T1000 (cell line): ENCODE measurements around the gene TSN.

Source experiments
- DNase-seq: peaks from one replicate; lab custom pipeline; 2025; ENCODE audit warnings: mixed read lengths; lab: John Stamatoyannopoulos, UW

The TSN gene

DNA sequence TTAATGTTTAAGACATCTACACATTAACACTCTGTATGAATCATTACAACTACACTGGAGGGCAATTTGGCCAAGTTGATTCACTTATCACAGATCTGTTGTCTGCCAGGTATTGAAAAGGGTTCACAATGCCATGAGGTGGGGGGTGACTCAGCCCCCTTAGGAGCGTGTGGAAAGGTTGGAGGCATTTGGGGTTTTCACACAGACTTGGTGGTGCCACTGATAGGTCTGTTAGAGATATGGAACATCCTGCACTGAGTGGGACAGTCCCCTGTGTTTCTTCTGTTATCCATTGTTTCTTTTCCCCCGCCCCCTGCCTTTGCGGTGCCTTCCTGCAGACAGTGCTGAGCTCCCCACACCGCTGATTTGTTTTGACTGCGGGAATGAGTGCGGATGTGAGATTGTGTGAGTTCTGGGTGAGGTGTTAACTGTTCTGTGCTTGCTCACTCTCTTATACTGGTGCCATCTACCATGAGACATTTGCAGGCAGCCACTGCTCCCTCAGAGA, 9.3 kb upstream of the TSN start:
- no peak for DNase-seq

DNA sequence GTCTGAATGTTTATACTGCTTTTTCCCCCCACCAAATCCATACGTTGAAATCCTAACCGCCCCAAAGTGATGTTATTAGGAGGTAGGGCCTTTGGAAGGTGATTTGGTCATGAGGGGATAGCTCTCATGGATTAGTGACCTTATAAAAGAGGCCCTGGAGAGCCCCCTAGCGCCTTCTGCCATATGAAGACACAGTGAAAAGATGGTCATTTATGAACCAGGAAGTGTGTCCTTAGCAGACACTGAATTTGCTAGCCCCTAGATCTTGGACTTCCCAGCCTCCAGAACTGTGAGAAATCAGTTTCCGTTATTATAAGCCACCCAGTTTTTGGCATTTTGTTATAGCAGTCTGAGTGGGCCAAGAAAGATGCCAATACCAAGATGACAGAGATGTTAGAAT, 7.2 kb upstream of the TSN start:
- no peak for DNase-seq

DNA sequence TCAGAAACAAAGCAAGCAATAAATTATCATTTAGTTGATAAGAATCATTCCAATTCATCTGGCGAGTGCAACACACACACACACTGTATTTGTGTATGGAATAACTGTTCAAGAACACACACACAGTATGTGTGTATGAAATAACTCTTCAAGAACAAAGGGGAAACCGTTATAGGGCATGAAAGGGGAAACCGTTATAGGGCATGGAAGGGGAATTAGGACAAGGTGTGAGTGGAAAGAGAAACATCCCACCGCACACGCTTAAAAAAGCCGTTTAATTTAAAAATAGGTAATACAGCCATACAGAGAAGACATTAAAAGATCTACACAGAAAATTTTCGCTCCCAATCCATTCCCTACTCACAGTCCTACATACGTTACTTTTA, 607 bp upstream of the TSN start:
- DNase-seq: no peak

DNA sequence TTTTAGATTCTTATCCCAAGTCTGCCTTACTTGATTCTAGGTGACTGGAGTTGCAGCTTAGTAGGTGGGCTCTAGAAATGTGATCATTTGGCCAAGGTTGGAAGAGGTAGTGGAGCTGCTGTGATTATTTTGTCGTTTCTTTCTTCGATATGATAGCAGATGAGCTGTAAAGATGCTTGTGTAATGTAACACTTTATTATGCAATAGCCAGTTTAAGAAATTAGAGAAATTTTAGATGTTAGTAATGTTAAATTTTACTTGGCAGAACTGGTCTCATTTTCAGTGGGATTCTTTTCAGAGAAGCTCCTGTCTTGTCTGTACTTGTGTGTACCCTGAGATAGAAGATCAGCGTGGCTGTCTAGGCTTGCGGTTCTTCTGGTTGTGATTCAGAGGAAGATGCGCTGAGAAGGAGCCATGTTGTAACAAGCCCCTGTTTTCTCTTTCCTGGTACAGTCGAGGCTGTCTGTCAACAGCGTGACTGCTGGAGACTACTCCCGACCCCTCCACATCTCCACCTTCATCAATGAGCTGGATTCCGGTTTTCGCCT, 9.3 kb downstream of the TSN start:
- no peak for DNase-seq

DNA sequence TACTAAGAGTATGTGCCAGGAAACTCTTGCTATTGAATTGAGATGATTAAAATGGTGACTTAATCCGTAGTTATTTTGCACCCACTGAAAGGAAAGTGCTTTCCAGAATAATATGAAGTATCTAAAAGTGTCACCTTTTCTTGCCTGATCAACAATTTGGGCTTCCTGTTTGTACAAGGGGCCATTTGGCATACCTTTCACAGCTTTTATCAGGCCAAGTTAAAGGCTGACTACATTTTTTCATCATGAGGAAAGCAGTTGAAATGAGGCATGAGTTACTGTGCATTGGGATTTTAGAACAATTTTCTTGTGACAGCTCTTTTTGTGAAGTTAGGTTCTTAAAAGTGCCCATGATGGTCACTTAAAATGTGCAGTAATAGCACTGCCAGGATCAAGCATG, 11.2 kb downstream of the TSN start:
- DNase-seq: no peak

DNA sequence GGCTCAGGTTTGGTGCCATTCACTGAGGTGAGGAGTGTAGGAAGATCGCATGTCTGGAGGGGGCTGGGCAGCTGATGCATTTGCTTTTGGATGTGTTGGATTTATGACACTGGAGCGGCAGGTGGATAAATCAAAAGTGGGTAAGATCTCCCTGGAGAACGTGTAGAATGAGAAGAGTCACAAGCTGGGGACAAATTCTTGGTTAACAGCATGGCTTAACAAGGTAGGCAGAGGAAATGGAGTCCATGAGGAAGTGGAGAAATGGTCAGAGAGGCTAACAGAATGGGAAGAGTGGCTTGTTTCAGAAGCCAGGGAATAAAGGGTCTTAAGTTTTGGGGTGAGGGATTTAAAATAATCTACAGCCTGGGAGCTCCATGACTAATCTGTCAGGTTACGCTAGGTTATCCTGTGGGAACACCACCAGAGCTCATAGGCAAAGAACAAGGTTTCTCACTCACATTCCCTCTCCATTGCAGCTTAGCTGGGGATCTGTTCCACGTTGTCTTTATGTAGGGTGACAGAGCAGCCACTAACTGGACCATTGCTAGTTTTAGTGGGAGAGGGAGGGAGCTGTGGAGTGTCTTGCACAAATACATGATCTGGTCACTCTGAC, 12.8 kb downstream of the TSN start:
- no peak for DNase-seq

DNA sequence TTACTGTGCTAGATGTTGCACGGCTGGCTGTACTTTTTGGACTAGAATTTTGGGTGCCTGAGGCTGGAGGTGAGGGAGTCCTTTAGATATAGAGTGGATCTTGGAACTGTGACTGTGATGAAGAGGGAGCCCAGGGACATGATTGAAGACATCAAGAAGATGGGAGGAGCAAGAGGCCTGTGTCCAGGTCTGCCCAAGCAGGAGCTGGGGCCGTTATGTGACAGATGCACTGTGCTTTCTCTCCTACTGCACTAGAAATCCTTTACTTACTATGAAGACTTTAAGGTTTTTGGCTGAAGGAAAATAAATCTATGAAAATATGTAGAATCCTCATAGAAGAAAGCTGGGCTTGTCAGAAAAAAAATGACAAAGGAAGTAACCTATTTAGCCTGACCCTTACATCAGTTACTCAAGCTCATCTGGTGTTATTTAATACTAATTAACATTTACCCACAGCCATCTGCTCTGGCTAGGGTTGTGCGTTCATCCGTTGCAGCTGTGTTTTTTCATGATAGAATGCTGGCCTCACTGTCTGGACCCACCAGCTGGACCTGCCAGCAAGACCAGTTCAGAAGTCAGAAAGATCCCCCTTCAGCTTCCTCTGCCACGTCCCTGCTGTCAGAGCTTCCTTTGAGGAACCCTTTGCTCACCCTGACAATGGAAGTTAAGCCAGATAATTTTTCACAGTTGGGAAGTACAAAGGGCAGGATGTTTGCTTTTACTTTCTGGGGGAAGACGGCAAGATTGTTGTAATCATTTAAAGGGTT, 16.7 kb downstream of the TSN start:
- DNase-seq: no peak

DNA sequence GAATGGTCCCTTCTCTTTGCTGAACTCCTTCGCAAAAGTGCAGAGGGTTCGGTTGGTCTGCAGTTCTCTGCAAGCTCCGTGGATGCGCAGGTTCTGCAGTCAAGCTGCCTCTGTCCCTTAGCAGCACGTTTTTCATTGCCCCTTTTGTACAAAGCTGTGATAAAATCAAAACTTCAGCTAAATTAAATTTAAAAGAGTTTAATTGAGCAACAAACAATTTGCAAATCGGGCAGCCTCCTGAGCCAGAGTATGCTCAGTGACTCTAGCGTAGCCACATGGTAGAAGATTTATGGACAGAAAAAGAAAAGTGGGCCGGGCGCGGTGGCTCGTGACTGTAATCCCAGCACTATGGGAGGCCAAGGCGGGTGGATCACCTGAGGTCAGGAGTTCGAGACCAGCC, 18.8 kb downstream of the TSN start:
- DNase-seq: no peak

DNA sequence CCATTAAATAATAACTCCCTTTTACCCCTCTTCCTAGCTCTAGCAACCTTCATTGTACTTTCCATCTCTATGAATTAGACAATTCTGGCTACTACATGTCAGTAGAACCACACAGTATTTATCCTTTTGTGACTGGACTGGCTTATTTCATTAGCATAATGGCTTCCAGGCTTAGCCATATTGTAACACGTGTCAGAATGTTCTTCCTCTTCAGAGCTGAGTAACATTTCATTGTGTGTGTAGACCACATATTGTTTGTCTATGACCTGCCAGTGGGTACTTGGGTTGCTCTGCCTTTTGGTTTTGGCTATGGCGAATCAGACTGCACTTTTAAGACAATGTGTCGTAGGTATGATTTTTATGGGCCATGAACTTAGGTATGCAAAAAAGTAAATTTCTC, 20.9 kb downstream of the TSN start:
- DNase-seq: no peak

DNA sequence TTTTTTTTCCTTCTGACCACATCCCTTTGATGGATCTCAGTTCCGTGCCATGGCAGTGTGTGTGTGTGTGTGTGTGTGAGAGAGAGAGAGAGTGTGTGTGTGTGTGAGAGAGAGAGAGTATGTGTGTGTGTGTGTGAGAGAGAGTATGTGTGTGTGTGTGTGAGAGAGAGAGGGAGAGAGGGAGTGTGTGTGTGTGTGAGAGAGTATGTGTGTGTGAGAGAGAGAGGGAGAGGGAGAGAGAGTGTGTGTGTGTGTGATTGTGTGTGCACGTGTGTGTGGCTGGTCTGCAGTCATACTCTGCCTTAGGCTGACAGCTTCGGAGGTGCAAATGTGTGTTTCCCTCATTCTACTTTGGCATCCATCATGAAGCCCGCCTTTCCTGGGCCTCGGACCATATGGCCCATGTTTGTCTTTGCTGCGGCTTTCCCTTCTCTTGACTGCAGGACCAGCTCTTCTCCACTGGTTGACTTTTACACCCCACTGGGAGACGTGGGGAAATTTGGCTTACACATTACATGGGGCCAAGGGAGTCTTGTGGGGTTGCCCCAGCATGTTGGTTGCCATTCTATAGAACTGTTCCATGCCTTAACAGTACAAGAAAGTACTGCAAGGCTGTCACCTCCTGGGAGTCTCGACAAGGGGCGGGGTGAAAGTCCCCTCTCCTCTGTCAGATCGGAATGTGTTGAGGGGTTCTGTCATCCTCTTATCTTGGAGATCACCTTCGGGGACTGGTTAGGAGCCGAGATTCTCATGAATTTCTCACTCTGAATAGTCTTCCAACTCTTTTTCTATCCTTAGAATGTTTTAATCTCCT, 21.6 kb downstream of the TSN start:
- DNase-seq: no peak

DNA sequence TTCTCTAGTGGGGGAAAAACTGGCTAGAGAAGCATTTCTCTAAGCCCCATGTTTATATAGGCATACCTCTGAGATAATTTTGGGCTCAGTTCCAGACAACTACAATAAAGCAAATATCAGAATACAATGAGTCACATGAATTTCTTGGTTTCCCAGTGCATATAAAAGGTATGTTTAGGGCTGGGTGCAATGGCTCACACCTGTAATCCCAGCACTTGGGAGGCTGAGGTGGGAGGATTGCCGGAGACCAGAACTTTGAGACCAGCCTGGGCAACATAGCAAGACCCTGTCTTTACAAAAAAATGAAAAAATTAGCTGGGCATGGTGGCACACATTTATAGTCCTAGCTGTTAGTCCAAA, 22.2 kb downstream of the TSN start:
- DNase-seq: no peak

DNA sequence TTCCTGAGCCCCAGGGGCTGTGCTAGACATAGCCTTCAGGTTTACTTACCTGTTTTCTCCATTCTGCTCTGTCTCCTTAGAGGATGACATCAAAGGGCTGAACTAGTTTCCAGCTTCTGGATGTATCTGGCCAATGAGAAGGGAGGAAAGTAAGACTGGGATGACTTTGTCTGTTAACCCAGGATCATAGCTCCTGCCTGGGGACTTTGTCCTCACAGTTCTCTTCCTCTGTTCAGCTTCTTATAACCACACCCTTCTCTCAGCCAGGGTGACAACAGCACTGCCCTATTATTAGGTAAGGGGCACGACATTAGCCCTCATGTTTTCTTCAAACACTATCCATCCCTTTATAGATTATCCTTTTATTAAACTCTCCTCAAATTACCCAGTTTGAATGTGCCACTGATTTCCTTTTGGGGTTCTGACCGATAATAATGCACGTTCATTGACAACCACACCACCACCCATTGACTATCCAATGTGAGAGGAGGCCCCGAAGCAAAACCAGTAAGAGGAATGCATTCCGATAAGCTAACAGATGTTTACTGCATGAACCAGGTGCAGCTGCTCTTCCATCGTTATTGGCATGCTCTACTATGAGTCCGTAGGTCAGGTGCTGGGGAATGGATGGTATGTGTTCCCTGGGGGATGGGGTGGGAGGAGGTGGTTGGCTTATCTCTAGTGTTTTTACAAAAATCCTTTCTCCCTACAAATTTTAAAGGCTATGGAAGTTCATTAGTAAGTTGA, 23.5 kb downstream of the TSN start:
- no peak for DNase-seq

DNA sequence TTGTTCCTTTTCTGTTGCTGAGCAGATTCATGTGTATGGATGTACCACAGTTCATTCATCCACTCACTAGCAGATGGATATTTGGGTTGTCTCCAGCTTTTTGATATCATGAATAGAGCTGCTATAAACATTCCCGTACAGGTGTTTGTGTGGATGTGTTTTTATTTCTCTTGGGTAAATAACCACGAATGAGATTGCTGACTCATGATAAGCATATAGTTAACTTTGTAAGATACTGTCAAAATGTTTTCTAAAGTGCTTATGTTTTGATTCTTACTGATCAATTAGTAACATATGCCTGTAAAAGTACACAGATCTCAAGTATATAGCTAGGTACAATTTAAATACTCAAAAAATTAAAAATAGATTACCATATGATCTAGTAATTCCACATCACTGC, 27.7 kb downstream of the TSN start:
- DNase-seq: no peak

DNA sequence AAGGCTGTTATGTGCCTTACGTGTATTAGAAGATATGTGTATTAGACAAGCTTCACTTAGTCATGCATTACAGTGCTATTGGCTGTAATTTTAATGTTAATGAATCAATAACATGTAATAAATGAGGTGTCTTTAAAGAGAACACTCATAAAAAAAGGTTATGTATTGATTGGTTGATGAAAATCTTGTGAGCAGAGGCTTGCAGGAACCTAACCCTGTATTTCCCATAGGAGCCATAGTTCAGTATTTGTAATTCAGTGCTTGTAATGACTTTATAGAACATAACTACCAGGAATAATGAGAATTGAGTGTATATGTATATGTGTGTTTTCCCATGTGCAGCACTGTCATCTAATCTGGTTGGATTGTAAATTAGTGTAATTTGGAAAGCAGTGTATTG, 33.2 kb downstream of the TSN start:
- DNase-seq: no peak

DNA sequence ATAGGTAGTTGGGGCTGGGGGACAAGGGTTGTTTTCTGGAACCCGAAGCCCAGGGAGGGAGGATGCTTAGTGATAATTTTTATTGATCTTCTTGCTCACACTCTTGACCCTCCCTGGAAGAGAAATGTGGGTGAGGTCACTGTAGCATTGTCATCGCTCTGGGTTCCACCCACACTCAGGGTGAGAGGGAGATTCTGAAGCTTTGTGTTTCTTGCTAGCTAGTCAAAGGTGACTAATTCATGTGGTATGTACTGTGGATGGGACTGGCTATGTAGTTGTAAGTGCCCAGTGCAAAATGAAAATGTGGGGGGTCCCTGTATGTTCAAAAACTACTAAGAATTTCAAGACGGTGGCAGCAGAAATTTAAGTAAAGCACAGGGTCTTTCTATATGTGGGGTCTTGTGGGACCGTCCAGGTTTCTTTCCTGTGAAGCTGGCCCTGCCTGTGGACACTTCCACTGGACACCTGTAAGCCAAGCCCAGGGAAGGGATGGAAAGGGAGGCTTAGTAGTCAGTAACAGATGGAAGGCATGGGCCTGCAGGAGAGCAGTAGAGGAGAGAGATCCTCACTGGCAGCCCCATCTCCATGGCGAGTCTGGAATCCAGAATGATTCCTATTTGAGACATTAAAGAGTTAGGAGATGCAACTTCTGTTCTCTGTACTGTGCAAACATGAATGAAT, 35.0 kb downstream of the TSN start:
- peak; percentile 50 for DNase-seq

DNA sequence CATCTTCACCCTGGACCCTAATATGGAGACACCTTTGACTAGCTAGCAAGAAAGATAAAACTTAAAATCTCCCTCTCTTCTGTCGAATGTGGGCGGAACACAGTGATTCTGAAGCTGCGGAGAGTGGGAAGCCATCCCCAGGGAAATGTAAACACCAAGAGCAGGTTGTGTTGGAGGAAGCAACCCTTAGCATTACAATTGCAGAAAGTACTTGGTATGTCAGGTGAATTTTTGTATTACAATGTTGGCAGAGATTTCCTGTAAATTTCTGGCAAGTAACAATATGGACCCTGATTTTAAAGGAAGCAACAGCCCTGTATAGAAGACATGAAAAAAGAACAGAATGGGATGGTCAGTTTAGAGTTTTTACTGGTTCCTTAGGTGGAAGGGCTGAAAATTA, 35.8 kb downstream of the TSN start:
- DNase-seq: no peak

DNA sequence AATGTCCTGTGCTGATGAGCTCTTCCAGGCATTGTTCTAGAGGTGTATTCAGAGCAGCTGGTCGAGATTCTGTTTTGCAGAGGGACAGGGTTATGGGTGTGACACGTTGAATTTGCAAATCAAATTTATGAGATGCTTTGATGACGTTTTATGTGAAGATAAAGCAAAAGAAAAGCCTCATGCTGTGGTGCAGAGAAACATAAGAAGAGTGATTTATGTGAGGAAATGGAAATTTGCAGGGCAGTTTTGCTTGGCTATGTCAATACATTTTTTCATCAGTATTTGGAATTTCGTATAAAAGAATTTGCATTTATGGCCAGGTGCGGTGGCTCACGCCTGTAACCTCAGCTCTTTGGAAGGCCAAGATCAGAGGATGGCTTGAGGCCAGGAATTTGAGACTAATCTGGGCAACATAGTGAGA, 36.4 kb downstream of the TSN start:
- DNase-seq: no peak

DNA sequence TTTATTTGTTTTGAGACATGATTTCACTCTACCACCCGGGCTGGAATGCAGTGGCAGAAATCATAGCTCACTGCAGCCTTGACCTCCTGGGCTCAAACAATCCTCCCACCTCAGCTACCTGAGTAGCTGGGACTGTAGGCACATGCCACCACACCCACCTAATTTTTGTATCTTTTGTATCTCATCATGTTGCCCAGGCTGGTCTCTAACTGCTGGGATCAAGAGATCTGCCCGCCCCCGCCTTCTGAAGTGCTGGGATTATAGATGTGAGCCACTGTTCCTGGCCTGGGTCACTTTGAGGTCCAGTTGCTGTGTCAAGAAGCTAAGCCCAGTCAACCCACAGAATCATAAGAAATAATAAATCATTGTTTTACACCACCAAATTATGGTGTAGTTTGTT, 38.4 kb downstream of the TSN start:
- no peak for DNase-seq

DNA sequence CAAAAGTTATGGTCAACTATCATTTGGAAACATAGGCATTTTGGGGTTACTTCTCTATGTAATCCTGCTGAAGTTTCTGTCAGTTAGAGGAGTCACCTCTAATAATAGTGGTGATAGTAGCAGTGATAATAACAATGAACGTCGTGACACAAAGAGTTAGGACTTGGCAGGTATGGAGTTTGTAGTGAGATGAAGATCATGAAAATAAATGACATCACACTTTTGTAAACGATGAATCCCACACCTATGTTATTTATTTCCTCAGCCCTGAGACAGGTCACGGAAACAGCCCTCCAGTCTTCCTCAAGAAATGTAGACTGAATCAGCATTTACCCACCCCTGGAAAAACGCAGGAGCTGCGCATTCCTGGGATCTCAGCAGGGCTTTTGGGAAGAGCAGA, 38.8 kb downstream of the TSN start:
- no peak for DNase-seq

DNA sequence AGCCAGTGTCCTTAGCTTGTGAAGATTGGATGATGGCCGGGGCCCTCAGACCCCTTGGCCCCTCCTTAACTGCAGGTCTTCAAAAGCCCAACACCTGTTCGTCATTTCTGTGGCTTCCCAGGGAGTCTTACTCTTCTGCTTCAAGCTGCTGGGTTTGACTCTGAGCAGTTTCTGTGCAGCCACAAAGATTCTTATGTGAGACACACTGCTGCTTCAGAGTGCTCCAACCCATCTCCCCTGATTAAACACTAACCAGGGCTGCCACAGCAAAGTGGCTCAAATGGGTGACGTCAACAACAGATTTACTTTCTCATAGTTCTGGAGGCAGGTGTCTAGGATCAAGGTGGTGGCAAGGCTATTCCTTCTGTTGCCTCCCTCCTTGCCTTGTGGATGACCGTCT, 40.8 kb downstream of the TSN start:
- no peak for DNase-seq

DNA sequence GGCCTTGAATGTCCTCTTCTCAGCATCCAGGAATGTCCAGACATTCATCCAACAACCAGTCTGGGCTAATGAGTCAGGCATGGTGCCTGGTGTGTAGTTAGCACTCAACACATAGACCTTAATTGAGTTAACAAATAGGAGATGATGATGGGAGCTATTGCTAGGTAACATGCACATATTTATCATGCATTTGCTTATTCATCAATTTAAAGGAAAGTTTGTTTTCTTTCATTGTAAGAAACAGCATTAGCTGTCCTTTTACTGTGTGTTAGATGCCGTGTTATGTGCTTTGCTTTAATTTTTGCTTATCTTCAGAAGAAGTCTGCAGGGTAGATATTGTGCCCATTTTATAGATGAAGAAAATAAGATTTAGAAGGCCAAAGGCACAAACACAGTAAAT, 43.2 kb downstream of the TSN start:
- no peak for DNase-seq

DNA sequence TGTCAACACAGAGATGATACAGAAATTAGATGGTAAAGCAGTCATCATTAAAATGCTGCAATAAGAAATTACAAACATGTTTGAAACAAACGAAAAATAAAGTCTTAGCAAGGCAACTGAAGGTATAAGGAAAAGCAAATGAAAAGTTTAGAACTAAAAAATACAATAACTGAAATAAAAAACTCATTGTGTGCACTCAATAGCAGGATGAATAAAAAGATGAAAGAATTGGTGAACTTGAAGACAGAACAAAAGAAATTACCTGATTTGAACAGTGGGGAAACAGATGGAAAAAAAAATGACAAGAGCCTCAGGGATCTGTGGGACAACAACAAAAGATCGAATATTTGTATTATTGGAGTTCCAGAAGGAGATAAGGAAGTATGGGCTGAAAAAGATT, 46.5 kb downstream of the TSN start:
- no peak for DNase-seq
